GM23338 (cell line): ENCODE data around the gene CHCHD5. TPM values are rescaled to one million over a fixed set of nuclear protein-coding genes. Genes with fewer than 3 reads are reported as not detected.

Source experiments
- ATAC-seq: fragments of 200-7000 bp; cut with Tn5 transposase; 3 replicates; pipeline ENCODE4 v1.9.1; 2020
- DNase-seq: peaks from one replicate; pipeline ENCODE4 v3.0.0-alpha.2; 2015; ENCODE audit warnings: low spot score
- H2AFZ ChIP-seq: fragments of 200-600 bp; sonication (generic); 2 replicates; pipeline ENCODE4 v1.8.0; 2016; ENCODE audit warnings: antibody characterized with exemption, mild to moderate bottlenecking, moderate library complexity
- H3F3A ChIP-seq: fragments of 200-600 bp; sonication (generic); replicated peaks from 2 replicates; pipeline ENCODE4 v1.8.0; 2017; ENCODE audit warnings: antibody characterized with exemption, mixed run types, low read depth
- H3K27ac ChIP-seq: fragments of 200-600 bp; sonication (generic); 2 replicates; pipeline ENCODE4 v1.6.1; 2016; ENCODE audit warnings: low read depth
- H3K27me3 ChIP-seq: fragments of 200-600 bp; sonication (generic); 2 replicates; pipeline ENCODE4 v1.8.0; 2016; ENCODE audit warnings: mild to moderate bottlenecking, mixed run types, moderate library complexity; ENCODE audit not compliant: insufficient read depth
- H3K36me3 ChIP-seq: fragments of 200-600 bp; sonication (generic); 2 replicates; pipeline ENCODE4 v1.8.0; 2016; ENCODE audit warnings: mild to moderate bottlenecking; ENCODE audit not compliant: insufficient read depth
- H3K4me1 ChIP-seq: fragments of 200-600 bp; sonication (generic); 2 replicates; pipeline ENCODE4 v1.8.0; 2016; ENCODE audit warnings: mild to moderate bottlenecking, moderate library complexity; ENCODE audit not compliant: insufficient read depth
- H3K4me2 ChIP-seq: fragments of 200-600 bp; sonication (generic); 2 replicates; pipeline ENCODE4 v1.7.1; 2017; ENCODE audit warnings: mixed run types
- H3K4me3 ChIP-seq: fragments of 200-600 bp; sonication (generic); 2 replicates; pipeline ENCODE4 v1.6.1; 2016; ENCODE audit warnings: mixed run types
- H3K79me2 ChIP-seq: fragments of 200-600 bp; sonication (generic); replicated peaks from 2 replicates; pipeline ENCODE4 v1.8.0; 2017; ENCODE audit warnings: mild to moderate bottlenecking; ENCODE audit not compliant: insufficient read depth
- H3K9me2 ChIP-seq: fragments of 200-600 bp; sonication (generic); 2 replicates; pipeline ENCODE4 v1.8.0; 2017; ENCODE audit not compliant: insufficient read depth
- H4K20me1 ChIP-seq: fragments of 200-600 bp; sonication (generic); replicated peaks from 2 replicates; pipeline ENCODE4 v1.8.0; 2017; ENCODE audit warnings: mild to moderate bottlenecking; ENCODE audit not compliant: insufficient read depth
- H3K27ac Mint-ChIP-seq: 2 replicates; pipeline ENCODE4 v1.8.0; 2020; ENCODE audit warnings: inconsistent platforms, mild to moderate bottlenecking, moderate library complexity, mixed read lengths
- H3K27me3 Mint-ChIP-seq: 3 replicates; pipeline ENCODE4 v1.8.0; 2022; ENCODE audit warnings: low read depth, mild to moderate bottlenecking, moderate library complexity, mixed read lengths, inconsistent platforms; ENCODE audit not compliant: insufficient read depth, poor library complexity
- H3K36me3 Mint-ChIP-seq: 3 replicates; pipeline ENCODE4 v1.8.0; 2021; ENCODE audit warnings: low read depth, mild to moderate bottlenecking, inconsistent platforms, moderate library complexity, mixed read lengths
- H3K4me1 Mint-ChIP-seq: 3 replicates; pipeline ENCODE4 v1.8.0; 2020; ENCODE audit warnings: mild to moderate bottlenecking, inconsistent platforms, mixed read lengths
- H3K4me3 Mint-ChIP-seq: 3 replicates; pipeline ENCODE4 v1.8.0; 2021; ENCODE audit warnings: moderate library complexity, mild to moderate bottlenecking, inconsistent platforms, mixed read lengths
- H3K9me3 Mint-ChIP-seq: 3 replicates; pipeline ENCODE4 v1.8.0; 2020; ENCODE audit warnings: moderate library complexity, mild to moderate bottlenecking, inconsistent platforms, mixed read lengths
- JUNB ChIP-seq: IDR thresholded peaks from one replicate; pipeline ENCODE4 v1.6.1; 2016; ENCODE audit warnings: antibody characterized with exemption; ENCODE audit not compliant: unreplicated experiment
- NANOG ChIP-seq: IDR thresholded peaks from 2 replicates; pipeline ENCODE4 v1.6.1; 2016; ENCODE audit warnings: antibody characterized with exemption, borderline replicate concordance
- polyA plus RNA-seq: library from polyadenylated mRNA; unstranded; fragments of >200 nt; fragmentation: Nextera tagmentation; extraction: Ambion mirVana; gene quantifications from 2 replicates; pipeline ENCODE4 v1.2.1, GENCODE V29; 2016
- total RNA-seq: library from RNA; depleted of rRNA; stranded (reverse); fragments of >200 nt; shearing (Covaris generic); gene quantifications from 2 replicates; pipeline ENCODE4 v1.2.3, GENCODE V29; 2014
- TF ChIP-seq, protein P1 (sequence below): fragments of 250-450 bp; sonication (Bioruptor Pico); IDR thresholded peaks from 2 replicates; pipeline ENCODE4 v1.5.0; 2020; ENCODE audit warnings: mild to moderate bottlenecking, moderate library complexity
- TF ChIP-seq, protein P2 (sequence below): IDR thresholded peaks from 2 replicates; pipeline ENCODE4 v1.6.1; 2016; ENCODE audit warnings: antibody characterized with exemption
- TF ChIP-seq, protein P3 (sequence below), 2 experiments: fragments of 200-600 bp in 1 of 2; sonication (generic) in 1 of 2; conservative IDR thresholded peaks; 2 replicates each; pipeline versions ENCODE4 v1.5.1 to v1.6.1; 2016 to 2017; ENCODE audit warnings: antibody characterized with exemption in 2 of 2, low read depth in 2 of 2, mild to moderate bottlenecking in 2 of 2, moderate library complexity in 1 of 2

CHCHD5 gene
- total and polyA plus RNA-seq, 2 experiments from 2014 or later: 15.5 to 69.9 TPM

DNA sequence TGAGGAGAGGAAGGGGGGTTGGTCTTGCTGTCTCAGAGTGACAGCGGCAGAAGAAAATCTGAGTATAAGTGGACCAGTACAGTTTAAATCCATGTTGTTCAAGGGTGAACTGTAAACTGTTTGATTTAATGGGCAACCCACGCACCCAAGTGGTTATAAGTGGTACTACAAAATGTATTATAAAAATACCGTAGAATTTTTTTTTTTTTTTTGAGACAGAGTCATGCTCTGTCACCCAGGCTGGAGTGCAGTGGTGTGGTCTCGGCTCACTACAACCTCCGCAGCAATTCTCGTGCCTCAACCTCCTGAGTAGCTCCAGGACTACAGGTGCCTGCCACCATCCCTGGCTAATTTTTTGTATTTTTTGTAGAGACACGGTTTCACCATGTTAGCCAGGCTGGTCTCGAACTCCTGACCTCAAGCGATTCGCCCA lies 2.1 kb upstream of the CHCHD5 start:
- H2AFZ ChIP-seq: no peak overlapping the region
- no peak for ATAC-seq

DNA sequence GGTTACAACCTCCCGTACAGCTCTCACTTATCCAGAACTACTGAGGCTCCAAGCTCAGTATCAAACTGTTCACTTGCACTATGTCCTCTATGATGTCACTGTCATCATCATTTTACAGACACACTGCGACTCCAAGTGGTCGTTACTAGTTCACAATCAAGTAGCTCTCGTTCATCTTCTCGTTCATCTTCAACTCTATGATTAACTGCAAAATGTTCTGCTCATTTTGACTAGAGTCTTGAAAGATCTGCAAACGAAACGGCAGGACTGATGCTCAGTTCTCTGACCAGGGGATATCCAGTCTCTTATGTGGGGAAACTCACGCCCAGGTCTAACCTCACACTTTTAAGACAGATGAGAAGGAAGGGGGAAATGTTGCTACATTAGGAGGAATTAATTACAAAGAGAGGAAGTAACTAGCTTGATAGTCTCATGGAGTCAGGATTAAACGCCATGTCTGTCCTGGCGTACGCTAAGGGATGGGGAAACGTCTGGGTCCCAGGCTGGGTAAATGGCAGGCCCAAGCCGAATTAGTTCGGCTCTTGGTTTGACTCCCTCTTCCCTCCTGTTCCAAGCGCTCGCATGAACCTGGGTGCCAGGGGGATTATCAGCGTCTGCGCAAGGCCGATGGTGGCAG lies 794 bp upstream of the CHCHD5 start:
- Histone ChIP-seq H3K4me1 (peaks cover 16% of the 10 kb centered on the region), H3K4me2 (peak overlapping the region; percentile 85), H3K27ac (peak overlapping the region; percentile 90), H3F3A (peaks cover 9% of the 10 kb centered on the region; the same call in 1 of the 2 replicates), H3K36me3 (no peaks in the 10 kb centered on the region), H3K79me2 (no peaks in the 10 kb centered on the region; the same call in 1 of the 2 replicates), H4K20me1 (no peaks in the 10 kb centered on the region), H3K4me3 (peak overlapping the region; percentile 72), H3K27me3 (no peaks in the 10 kb centered on the region), H2AFZ (peak overlapping the region; percentile 97), H3K9me2 (no peaks in the 10 kb centered on the region)
- Mint-ChIP-seq H3K27ac (peak overlapping the region; percentile 98), H3K36me3 (peaks cover 16% of the 10 kb centered on the region), H3K4me3 (peak overlapping the region; percentile 90), H3K27me3 (peaks cover 14% of the 10 kb centered on the region), H3K9me3 (no peaks in the 10 kb centered on the region), H3K4me1 (peaks cover 20% of the 10 kb centered on the region)
- no peak for DNase-seq
- no peak for ATAC-seq
- TF ChIP-seq NANOG (no peak), JUNB (no peak)
- TF ChIP-seq, protein P1, sequence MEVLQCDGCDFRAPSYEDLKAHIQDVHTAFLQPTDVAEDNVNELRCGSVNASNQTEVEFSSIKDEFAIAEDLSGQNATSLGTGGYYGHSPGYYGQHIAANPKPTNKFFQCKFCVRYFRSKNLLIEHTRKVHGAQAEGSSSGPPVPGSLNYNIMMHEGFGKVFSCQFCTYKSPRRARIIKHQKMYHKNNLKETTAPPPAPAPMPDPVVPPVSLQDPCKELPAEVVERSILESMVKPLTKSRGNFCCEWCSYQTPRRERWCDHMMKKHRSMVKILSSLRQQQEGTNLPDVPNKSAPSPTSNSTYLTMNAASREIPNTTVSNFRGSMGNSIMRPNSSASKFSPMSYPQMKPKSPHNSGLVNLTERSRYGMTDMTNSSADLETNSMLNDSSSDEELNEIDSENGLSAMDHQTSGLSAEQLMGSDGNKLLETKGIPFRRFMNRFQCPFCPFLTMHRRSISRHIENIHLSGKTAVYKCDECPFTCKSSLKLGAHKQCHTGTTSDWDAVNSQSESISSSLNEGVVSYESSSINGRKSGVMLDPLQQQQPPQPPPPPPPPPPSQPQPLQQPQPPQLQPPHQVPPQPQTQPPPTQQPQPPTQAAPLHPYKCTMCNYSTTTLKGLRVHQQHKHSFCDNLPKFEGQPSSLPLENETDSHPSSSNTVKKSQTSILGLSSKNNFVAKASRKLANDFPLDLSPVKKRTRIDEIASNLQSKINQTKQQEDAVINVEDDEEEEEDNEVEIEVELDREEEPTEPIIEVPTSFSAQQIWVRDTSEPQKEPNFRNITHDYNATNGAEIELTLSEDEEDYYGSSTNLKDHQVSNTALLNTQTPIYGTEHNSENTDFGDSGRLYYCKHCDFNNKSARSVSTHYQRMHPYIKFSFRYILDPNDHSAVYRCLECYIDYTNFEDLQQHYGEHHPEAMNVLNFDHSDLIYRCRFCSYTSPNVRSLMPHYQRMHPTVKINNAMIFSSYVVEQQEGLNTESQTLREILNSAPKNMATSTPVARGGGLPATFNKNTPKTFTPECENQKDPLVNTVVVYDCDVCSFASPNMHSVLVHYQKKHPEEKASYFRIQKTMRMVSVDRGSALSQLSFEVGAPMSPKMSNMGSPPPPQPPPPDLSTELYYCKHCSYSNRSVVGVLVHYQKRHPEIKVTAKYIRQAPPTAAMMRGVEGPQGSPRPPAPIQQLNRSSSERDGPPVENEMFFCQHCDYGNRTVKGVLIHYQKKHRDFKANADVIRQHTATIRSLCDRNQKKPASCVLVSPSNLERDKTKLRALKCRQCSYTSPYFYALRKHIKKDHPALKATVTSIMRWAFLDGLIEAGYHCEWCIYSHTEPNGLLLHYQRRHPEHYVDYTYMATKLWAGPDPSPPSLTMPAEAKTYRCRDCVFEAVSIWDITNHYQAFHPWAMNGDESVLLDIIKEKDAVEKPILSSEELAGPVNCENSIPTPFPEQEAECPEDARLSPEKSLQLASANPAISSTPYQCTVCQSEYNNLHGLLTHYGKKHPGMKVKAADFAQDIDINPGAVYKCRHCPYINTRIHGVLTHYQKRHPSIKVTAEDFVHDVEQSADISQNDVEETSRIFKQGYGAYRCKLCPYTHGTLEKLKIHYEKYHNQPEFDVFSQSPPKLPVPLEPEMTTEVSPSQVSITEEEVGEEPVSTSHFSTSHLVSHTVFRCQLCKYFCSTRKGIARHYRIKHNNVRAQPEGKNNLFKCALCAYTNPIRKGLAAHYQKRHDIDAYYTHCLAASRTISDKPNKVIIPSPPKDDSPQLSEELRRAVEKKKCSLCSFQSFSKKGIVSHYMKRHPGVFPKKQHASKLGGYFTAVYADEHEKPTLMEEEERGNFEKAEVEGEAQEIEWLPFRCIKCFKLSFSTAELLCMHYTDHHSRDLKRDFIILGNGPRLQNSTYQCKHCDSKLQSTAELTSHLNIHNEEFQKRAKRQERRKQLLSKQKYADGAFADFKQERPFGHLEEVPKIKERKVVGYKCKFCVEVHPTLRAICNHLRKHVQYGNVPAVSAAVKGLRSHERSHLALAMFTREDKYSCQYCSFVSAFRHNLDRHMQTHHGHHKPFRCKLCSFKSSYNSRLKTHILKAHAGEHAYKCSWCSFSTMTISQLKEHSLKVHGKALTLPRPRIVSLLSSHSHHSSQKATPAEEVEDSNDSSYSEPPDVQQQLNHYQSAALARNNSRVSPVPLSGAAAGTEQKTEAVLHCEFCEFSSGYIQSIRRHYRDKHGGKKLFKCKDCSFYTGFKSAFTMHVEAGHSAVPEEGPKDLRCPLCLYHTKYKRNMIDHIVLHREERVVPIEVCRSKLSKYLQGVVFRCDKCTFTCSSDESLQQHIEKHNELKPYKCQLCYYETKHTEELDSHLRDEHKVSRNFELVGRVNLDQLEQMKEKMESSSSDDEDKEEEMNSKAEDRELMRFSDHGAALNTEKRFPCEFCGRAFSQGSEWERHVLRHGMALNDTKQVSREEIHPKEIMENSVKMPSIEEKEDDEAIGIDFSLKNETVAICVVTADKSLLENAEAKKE (CRISPR knock-in tag): no peak
- TF ChIP-seq, protein P2, sequence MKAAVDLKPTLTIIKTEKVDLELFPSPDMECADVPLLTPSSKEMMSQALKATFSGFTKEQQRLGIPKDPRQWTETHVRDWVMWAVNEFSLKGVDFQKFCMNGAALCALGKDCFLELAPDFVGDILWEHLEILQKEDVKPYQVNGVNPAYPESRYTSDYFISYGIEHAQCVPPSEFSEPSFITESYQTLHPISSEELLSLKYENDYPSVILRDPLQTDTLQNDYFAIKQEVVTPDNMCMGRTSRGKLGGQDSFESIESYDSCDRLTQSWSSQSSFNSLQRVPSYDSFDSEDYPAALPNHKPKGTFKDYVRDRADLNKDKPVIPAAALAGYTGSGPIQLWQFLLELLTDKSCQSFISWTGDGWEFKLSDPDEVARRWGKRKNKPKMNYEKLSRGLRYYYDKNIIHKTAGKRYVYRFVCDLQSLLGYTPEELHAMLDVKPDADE: no peak

More for the DNA sequence above, 2.1 kb upstream of the CHCHD5 start:
- DNase-seq: peak; percentile 52
- H3K27me3 ChIP-seq: no peaks in the 10 kb centered on the region
- peaks cover 16% of the 10 kb centered on the region for H3K4me1 ChIP-seq
- peaks cover 12% of the 10 kb centered on the region for H3K27me3 Mint-ChIP-seq
- no peaks in the 10 kb centered on the region for H3K36me3 ChIP-seq
- H3K9me2 ChIP-seq: no peaks in the 10 kb centered on the region
- peaks cover 20% of the 10 kb centered on the region for H3K4me1 Mint-ChIP-seq
- no peak overlapping the region for H3K4me2 ChIP-seq
- peaks cover 9% of the 10 kb centered on the region; the same call in 1 of the 2 replicates for H3F3A ChIP-seq
- H3K4me3 Mint-ChIP-seq: peak overlapping the region; percentile 40
- no peaks in the 10 kb centered on the region for H4K20me1 ChIP-seq
- peaks cover 11% of the 10 kb centered on the region for H3K36me3 Mint-ChIP-seq
- H3K27ac Mint-ChIP-seq: no peak overlapping the region
- no peak overlapping the region for H3K4me3 ChIP-seq
- H3K27ac ChIP-seq: no peak overlapping the region
- TF ChIP-seq, protein P2: no peak
- TF ChIP-seq, protein P3, sequence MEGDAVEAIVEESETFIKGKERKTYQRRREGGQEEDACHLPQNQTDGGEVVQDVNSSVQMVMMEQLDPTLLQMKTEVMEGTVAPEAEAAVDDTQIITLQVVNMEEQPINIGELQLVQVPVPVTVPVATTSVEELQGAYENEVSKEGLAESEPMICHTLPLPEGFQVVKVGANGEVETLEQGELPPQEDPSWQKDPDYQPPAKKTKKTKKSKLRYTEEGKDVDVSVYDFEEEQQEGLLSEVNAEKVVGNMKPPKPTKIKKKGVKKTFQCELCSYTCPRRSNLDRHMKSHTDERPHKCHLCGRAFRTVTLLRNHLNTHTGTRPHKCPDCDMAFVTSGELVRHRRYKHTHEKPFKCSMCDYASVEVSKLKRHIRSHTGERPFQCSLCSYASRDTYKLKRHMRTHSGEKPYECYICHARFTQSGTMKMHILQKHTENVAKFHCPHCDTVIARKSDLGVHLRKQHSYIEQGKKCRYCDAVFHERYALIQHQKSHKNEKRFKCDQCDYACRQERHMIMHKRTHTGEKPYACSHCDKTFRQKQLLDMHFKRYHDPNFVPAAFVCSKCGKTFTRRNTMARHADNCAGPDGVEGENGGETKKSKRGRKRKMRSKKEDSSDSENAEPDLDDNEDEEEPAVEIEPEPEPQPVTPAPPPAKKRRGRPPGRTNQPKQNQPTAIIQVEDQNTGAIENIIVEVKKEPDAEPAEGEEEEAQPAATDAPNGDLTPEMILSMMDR (conservative IDR thresholded peaks at IDR 0.05; ENCODE audit: low read depth in 2 of 2): peak; percentile 46 to 51
- no peaks in the 10 kb centered on the region for H3K9me3 Mint-ChIP-seq
- no peaks in the 10 kb centered on the region; the same call in 1 of the 2 replicates for H3K79me2 ChIP-seq
